Fibroblast of lung (primary cell): ENCODE results near the gene NAA35.

Source experiments
- CTCF ChIP-seq, 2 donors: IDR thresholded peaks in 1 of 2; conservative IDR thresholded peaks in 1 of 2; 1 replicate in 1 of 2; 2 replicates in 1 of 2; pipeline ENCODE4 v1.5.1; 2011 to 2012; ENCODE audit warnings: low read length in 2 of 2, control low read depth in 1 of 2, inconsistent platforms in 1 of 2, low read depth in 1 of 2, mild to moderate bottlenecking in 1 of 2
- EZH2 ChIP-seq: IDR thresholded peaks from 2 replicates; pipeline ENCODE4 v1.5.1; 2012; ENCODE audit warnings: low read length, control low read depth, mild to moderate bottlenecking; ENCODE audit errors: missing control alignments

DNA sequence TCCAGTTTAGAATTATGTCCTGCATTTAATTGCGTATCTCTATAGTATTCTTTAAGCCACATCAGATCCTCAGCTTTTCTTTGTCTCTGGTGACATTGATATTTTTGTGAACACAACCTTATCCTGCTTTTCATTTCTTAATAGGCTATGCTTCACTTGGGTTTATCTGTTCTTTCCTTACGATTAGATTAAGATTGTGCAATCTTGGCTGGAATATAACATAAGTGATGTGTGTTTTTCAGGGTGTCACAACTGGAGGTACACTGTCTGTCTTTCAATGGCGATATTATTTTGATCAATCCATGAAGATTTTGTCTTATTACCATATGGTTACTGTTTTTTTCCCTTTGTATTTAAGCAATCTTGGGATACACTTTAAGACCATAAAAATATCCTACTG is 23.6 kb downstream of the NAA35 start:
- TF ChIP-seq CTCF (conservative IDR thresholded peaks at IDR 0.05 in 1 of 2, IDR thresholded peaks at IDR 0.05 in 1 of 2; ENCODE audit: low read depth in 1 of 2, low read length in 2 of 2) (no peak), EZH2 (no peak)
